ENCODE measurements around the gene RTF2.

Gene RTF2

DNA sequence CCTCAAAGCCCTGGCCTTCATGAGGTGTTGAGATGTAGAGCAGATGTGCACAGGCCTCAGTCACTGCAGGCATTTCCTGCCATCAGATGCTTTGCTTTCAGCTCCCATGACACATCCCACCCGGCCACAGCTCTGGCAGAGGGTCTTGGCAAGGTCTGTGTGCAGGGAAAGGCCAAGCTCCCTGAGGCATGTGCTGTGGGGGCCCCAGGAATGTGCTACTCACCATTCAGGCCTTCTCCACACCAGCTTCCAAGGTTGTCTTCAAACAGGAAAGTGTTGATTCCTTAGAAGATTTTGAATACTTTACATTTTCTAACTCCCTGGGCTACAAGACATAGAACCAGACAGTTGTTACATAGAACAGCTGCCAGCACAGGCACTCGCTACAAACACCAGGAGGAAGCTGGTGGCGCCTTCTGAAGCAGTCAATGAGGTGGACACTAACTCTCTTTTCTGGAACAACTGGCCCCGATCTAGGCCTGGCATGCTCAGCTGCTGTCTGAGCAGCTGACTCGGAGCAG lies 28.6 kb upstream of the RTF2 start:
- DNase-seq = no peak

GRCh38 chr20:56440346-56441007 lies 27.9 kb upstream of the RTF2 start:
- DNase-seq = peak; percentile 63

- no peak for DNase-seq
These were observed 25.8 kb upstream of the RTF2 start for GRCh38 chr20:56442389-56443365.

DNA sequence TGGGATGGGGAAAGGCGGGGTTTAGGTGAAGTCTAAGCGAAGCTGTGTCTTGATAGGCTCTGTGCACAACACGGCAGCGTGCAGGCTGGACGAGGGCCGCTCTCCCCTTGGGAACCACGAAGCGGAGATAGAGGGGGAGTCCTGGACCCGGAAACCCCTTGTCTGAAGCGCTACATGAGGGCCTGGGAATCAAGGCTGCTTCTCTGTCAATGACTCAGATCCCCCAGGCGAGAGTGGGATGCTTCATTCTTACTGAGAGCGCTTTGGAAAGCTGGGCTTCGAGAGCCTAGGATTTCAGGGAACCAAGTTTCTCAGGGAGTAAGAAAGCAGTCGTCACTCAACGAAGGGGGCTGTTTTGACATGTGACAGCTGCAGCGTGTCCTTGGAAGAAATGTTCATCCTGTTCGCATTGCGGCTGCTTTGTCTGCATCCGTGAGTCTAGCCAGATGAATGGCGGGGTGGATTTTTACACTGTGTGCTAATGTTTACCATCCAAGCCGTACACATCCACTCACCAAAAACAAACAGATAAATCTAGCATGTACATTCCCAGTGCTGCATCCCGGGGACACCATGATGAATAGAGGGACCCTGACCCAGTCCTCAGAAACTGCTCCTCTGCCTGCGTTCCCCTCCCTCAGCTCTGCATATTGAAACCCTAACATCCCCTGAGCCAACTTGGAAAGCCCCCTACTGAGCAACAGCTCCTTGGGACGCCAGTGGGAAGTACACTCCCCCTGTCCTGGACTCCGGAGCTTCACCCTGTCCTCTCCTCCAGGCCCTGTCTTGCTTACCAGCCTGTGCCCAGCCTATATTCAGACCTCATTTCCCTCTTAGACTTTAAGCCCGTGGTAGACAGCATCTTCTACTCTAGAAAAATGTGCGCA lies 24.5 kb upstream of the RTF2 start:
- DNase-seq = no peak

DNA sequence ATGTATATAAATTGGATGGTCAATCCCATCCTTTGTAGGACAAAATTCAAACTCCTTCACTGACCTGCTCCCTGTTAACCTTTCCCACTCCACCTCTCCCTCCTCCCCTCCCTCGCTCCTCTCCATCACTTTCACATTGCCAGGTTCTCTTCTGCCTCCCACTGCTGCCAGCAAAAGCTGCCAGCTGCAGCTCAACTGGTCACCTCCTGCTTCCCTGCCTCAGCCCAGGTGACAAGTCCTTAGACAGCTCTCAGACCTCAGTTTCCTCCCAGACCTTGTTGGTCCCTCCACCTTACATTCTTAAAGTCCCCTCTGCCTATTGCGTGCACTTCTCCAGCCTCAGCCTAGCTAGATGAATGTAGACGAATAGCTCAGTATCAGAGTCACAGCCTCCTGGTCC lies 23.3 kb upstream of the RTF2 start:
- no peak for DNase-seq

DNA sequence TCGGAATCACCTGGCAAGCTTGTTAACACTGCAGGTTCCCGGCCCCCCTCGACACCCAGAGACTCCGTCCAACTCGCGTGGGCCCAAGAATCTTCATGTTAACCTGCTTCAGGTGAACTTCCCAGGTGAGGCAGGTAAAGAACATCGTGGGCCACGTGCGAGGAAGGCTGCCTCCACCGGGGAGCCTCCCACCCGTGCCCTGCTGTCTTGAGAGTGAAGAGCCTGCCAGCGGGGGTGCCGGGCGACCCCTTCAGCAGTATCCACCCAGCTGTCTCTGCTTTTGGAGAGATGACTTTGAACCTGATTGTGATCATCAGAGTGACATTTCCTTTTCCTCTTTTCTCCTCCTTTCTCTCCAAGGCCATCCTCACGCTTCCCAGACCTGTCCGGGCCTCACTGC lies 22.9 kb upstream of the RTF2 start:
- DNase-seq = no peak

GRCh38 chr20:56447227-56447626 lies 21.2 kb upstream of the RTF2 start:
- no peak for DNase-seq

DNA sequence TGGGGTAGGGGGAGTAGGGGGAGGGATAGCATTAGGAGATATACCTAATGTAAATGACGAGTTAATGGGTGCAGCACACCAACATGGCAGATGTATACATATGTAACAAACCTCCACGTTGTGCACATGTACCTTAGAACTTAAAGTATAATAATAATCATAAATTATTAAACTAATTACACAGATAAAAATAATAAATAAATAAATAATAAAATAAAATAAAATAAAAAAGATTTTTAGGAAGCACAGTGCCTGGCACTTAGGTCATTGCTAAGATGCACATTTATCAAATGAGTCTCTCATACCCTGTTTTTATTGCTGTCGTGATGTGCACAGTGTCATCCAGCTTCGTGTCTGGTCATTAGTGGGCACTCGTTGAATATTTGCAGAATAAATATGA lies 19.0 kb upstream of the RTF2 start:
- no peak for DNase-seq

- DNase-seq = no peak
These were observed 17.2 kb upstream of the RTF2 start for GRCh38 chr20:56451056-56451765.

DNA sequence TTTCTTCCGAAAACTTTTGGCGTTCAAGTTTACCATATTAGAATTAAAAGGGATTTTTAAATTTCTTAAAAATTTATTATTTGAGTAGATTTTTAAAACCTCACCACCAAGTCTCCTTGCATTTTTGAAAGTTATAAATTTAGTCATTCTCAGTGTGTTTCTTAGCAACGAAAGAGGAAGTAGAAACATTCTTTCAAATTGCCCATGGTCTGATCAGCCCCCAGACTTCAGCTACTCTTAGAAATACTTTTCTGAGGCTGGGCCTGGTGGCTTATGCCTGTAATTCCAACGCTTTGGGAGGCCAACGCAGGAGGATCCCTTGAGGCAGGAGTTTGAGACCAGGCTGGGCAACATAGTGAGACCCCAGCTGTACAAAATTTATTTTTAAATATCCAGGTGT lies 15.1 kb upstream of the RTF2 start:
- DNase-seq = no peak

- peak; percentile 67 for DNase-seq
These were observed 13.7 kb upstream of the RTF2 start for GRCh38 chr20:56454754-56455153.

DNA sequence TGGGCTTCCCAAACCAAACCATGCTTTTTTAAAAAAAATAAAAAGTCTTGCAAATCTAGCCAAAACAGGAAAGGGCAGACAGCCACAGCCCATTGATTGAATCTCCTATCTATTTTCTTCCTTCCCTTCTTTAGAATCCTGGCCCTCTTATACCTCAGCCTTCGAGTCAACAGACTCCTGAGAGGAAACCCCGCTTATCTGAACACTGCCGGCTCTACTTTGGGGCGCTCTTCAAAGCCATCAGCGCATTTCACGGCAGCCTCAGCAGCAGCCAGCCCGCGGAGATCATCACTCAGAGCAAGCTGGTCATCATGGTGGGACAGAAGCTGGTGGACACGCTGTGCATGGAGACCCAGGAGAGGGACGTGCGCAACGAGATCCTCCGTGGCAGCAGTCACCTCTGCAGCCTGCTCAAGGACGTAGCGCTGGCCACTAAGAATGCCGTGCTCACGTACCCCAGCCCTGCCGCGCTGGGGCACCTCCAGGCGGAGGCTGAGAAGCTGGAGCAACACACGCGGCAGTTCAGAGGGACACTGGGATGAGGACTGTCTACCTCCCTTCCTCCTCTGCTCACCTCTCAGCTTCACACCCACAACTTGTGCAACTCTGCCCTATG lies 10.1 kb upstream of the RTF2 start:
- no peak for DNase-seq

GRCh38 chr20:56460459-56460858 lies 8.0 kb upstream of the RTF2 start:
- peak; percentile 64 for DNase-seq

DNA sequence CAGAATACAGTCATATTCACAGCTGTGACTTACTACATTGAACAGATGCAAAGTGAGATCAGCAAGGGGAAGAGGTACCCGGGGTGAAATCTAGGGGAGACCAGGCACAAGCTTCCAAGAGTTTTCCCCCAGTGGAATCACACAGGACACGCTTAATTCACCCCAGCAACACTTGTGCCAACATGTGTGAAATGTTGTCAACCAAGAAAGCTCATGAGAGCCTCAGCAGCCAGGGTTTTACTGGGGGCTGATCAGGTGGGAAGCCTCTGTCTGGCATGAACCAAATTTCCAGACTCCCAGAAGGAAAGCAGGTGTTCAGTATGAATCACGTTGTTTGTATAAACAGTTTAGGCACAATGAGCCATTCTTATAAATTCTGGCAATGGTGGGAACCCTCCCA lies 6.9 kb upstream of the RTF2 start:
- DNase-seq = no peak

- peak; percentile 64 for DNase-seq
These were observed 5.0 kb upstream of the RTF2 start for GRCh38 chr20:56463428-56463827.

- no peak for DNase-seq
These were observed 2.4 kb upstream of the RTF2 start for GRCh38 chr20:56465997-56466396.

GRCh38 chr20:56467968-56468315 lies 485 bp upstream of the RTF2 start:
- no peak for DNase-seq

GRCh38 chr20:56469077-56469449 lies 636 bp downstream of the RTF2 start:
- no peak for DNase-seq

- DNase-seq = no peak
These were observed 15.5 kb downstream of the RTF2 start for GRCh38 chr20:56483970-56484369.

GRCh38 chr20:56487216-56487615 lies 18.8 kb downstream of the RTF2 start:
- DNase-seq = no peak

- DNase-seq = no peak
These were observed 20.1 kb downstream of the RTF2 start for GRCh38 chr20:56488566-56488965.

GRCh38 chr20:56501116-56501515 lies 32.7 kb downstream of the RTF2 start:
- DNase-seq = no peak
